G401 (cell line): Measurements from ENCODE around the gene CEP131. TPM values are rescaled to one million over a fixed set of nuclear protein-coding genes. Genes with fewer than 3 reads are reported as not detected.
A peak's percentile ranks its signal among the peaks of the same experiment; 100 is the strongest.
"Not testable (repeated sequence)": the region's sequence is repeated elsewhere in the genome, so short reads cannot be mapped to it uniquely, and the experiment has no call there.

Experiments
- DNase-seq: peaks from one replicate; pipeline ENCODE4 v3.0.0-alpha.2; 2015; ENCODE audit warnings: low spot score
- in situ Hi-C: cut with HindIII; loops from 2 replicates; pipeline ENCODE4 v1.10.0; 2016; ENCODE audit warnings: low sequenced_read_pairs, mixed read lengths
- total RNA-seq: library from RNA; depleted of rRNA; stranded (reverse); fragments of >200 nt; shearing (Covaris generic); gene quantifications from 2 replicates; pipeline ENCODE4 v1.2.3, GENCODE V29; 2014; rRNA removed

Gene CEP131
- total RNA-seq, 1 experiment from 2014 or later = 42.0 TPM

DNA sequence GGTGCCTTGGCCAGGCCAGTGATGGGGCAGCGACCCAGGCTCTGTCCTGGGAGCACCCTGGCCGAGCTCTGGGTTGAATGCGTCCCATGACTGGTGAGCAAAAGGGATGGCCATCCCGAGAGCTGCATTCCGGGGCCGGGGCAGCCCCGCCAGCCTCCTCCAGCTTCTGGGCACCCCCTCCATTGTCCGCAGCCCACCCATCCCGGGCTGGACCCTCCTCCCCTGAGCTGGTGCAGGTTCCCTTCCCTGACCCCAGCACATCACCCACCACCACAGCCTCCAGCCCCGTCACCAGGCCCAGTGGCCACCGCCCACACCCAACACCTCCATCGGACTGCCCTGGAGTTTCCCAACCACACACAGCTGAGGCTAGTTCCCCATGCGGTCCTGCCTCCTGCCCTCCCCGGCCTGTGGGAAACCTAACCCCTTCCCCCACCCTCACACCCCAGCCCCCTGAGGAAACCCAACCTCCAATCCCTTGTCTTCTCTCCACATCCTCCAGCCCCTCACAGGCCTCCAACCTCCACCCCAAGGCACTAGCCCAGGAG lies 73.7 kb downstream of the CEP131 start:
- in situ Hi-C loops = no loop called here
- DNase-seq = no peak

- DNase-seq = no peak
- in situ Hi-C loops = no loop called here
Measured at GRCh38 chr17:81148571-81148970, 74.2 kb downstream of the CEP131 start.

DNA sequence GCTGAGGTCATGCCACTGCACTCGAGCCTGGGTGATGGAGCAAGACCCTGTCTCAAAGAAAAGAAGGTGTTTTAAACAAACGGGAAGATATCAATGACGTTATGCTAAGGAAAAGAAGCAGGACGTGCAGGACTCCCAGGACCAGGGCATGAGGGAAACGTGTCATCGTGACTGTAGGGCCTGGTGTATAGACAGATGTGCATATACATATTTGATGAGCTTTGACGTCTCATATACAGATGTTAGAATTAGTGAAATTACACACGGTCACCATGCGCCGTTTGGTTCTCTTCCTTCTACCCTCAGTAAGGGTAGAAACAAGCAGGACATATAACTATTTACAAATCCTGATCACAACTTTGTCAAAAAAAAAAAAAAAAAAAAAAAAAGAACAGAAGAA lies 75.1 kb downstream of the CEP131 start:
- no peak for DNase-seq
- in situ Hi-C loops = no loop called here

DNA sequence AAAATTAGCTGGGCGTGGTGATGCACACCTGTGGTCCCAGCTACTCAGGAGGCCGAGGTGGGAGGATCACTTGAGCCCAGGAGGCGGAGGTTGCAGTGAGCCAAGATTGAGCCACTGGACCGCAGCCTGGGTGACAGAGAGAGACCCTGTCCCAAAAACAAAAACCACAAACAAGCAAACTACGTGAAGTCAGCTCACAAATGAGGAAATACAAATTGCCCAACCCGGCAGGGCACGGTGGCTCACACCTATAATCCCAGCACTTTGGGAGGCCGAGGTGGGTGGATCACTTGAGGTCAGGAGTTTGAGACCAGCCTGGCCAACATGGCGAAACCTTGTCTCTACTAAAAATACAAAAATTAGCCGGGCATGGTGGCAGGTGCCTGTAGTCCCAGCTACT lies 76.6 kb downstream of the CEP131 start:
- DNase-seq, in situ Hi-C loops: not testable (repeated sequence)

DNA sequence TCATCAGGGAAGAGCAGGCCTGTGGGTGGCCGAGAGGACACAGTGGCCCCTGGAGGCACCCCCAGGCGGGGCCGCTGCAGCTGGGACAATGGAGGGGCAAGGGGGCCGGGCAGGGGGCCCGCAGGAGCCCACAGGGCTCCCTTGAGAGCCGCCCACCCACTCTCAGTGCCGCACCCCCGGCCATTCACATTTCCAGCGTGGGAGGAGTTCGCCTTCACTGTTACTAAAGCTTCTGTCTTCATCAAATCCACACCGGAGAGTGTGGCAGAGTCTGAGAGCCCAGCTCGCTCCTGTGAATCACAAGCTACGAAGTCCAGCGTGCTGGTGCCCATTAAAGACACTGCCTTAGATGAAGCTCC lies 78.4 kb downstream of the CEP131 start:
- no peak for DNase-seq
- in situ Hi-C loops = loop anchor here (5.0 kb wide), 1 partner anchor 43 kb away; no protein-coding TSS in a partner anchor

- no peak for DNase-seq
- in situ Hi-C loops = loop anchor here (5.0 kb wide), 1 partner anchor 43 kb away; no protein-coding TSS in a partner anchor
Measured at GRCh38 chr17:81143717-81144422, 78.9 kb downstream of the CEP131 start.

GRCh38 chr17:81143200-81143527 lies 79.6 kb downstream of the CEP131 start:
- in situ Hi-C loops = loop anchor here (5.0 kb wide), 1 partner anchor 44 kb away; no protein-coding TSS in a partner anchor
- DNase-seq = no peak

GRCh38 chr17:81142301-81143199 lies 80.2 kb downstream of the CEP131 start:
- in situ Hi-C loops = loop anchor here (5.0 kb wide), 1 partner anchor 45 kb away; no protein-coding TSS in a partner anchor
- peak; percentile 81 for DNase-seq

DNA sequence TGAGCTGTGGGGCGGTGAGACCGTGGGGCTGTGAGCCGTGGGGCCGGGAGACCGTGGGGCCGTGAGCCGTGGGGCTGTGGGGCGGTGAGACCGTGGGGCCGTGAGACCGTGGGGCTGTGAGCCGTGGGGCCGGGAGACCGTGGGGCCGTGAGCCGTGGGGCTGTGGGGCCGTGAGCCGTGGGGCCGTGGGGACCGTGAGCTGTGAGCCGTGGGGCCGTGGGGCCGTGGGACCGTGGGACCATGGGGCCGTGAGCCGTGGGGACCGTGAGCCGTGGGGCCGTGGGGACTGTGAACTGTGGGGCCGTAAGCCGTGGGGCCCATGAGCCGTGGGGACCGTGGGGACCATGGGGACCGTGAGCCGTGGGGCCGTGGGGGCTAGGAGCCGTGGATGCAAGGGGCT lies 82.1 kb downstream of the CEP131 start:
- in situ Hi-C loops = loop anchor here (5.0 kb wide), 1 partner anchor 47 kb away; no protein-coding TSS in a partner anchor
- DNase-seq = no peak

DNA sequence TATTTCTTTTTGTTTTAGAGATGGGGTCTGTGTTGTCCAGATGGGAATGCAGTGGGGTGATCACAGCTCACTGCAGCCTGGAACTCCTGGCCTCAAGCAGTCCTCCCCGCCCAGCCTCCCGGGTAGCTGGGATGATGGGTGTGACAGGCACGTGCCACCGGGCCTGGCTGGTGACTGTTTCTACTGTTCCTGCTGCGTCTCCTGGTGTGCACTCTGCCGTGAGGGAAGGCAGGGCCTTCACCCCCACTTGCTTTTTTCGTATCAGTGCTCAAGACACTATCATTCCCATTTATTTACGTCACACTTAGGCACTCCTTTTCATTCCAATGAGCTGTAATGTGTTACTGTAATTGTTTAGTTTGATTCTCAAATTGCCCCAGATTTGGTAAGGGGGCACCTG lies 82.7 kb downstream of the CEP131 start:
- in situ Hi-C loops = loop anchor here (5.0 kb wide), 1 partner anchor 47 kb away; no protein-coding TSS in a partner anchor

More for the DNA sequence above, 82.7 kb downstream of the CEP131 start:
- DNase-seq = no peak

Other genes with a start within 250 kb of the CEP131 start
- gene CHMP6, start 231.1 kb downstream of the CEP131 start, total RNA-seq = 51.8 and 65.5 TPM in 2 replicates
- 16.1 and 21.1 TPM in 2 replicates for gene BAIAP2, start 187.8 kb downstream of the CEP131 start, total RNA-seq
- gene PVALEF, start 57.5 kb downstream of the CEP131 start, total RNA-seq = not detected in 2 replicates
- 7.5 and 19.0 TPM in 2 replicates for gene AATK, start 56.7 kb downstream of the CEP131 start, total RNA-seq
- gene TEPSIN, start 16.1 kb upstream of the CEP131 start, total RNA-seq = 14.4 and 18.1 TPM in 2 replicates
- gene NDUFAF8, start 16.4 kb upstream of the CEP131 start, total RNA-seq = 151 and 156 TPM in 2 replicates
- 76.9 and 90.6 TPM in 2 replicates for gene SLC38A10, start 72.3 kb upstream of the CEP131 start, total RNA-seq
- 5.3 and 9.6 TPM in 2 replicates for gene BAHCC1, start 172.5 kb upstream of the CEP131 start, total RNA-seq